GM19035 (cell line): ENCODE measurements around the gene OSCAR.

Source experiments
- ATAC-seq: cut with Tn5 transposase; IDR thresholded peaks from one replicate; pipeline ENCODE4 v1.9.1; 2021; ENCODE audit not compliant: unreplicated experiment

Gene OSCAR

GRCh38 chr19:54094426-54095000, 6.1 kb downstream of the OSCAR start:
- ATAC-seq: no peak

DNA sequence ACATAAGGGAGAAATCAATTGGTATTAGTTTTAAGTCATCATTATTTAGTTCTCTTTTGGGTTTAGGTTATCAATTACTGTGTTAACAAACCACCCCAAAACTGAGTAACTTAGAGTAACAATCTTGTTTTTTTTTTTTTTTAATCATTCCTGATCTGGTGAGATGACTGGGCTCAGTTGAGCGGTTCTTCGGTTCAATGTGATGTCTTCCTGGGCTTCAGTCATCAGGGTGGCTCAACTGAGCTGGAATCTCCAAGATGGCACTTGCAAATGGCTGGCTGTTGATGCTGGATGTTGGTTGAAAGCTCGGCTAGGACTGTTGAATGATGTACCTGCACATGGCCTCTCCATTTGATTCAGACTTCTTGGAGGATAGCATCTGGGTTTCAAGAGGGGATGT, 16.2 kb downstream of the OSCAR start:
- no peak for ATAC-seq

- ATAC-seq: no peak
Observed at GRCh38 chr19:54081032-54081431, 19.6 kb downstream of the OSCAR start, which contains the start of gene TARM1. Gene TARM1, minus strand, starts transcription at chr19:54081365. Its CDS starts 25 bp downstream, at chr19:54081340.

- no peak for ATAC-seq
Observed at GRCh38 chr19:54077334-54077733, 23.3 kb downstream of the OSCAR start.

DNA sequence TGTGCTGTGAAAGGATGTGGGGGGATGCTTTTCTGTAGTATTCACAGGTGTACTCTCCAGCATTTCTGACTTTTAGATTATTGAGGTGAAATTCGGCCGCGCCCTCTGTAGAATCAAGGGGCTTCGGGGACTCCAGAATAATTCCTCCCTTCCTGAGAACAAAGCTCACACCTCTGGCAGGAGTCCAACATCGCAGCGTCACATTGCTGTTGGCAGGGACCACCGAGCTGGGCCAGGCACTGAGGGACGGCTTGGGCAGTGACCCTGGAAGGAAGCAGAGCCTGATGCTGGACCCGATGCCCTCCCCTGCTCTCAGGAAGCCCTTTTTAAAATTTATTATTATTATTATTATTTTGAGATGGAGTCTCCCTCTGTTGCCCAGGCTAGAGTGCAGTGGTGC, 25.8 kb downstream of the OSCAR start:
- no peak for ATAC-seq

DNA sequence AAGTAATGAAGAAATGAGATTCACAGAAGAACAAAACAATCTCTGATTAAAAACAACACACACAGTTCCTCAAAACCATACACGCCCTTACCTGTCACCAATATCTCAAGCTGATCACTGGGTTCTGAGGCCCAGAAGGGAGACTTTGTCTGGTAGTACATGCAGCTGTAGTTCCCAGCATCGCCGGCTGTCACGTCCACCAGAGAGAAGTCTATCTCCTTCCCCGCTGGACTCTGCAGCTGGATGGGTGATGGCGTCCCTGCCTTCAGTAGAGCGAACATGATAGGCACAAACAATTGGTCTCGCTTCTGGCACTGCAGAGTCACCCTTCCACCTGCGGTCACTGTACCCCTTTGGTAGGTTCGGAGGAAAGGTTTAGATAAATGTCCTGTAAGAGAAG, 26.8 kb downstream of the OSCAR start:
- no peak for ATAC-seq

GRCh38 chr19:54069470-54069869, 31.1 kb downstream of the OSCAR start:
- no peak for ATAC-seq

DNA sequence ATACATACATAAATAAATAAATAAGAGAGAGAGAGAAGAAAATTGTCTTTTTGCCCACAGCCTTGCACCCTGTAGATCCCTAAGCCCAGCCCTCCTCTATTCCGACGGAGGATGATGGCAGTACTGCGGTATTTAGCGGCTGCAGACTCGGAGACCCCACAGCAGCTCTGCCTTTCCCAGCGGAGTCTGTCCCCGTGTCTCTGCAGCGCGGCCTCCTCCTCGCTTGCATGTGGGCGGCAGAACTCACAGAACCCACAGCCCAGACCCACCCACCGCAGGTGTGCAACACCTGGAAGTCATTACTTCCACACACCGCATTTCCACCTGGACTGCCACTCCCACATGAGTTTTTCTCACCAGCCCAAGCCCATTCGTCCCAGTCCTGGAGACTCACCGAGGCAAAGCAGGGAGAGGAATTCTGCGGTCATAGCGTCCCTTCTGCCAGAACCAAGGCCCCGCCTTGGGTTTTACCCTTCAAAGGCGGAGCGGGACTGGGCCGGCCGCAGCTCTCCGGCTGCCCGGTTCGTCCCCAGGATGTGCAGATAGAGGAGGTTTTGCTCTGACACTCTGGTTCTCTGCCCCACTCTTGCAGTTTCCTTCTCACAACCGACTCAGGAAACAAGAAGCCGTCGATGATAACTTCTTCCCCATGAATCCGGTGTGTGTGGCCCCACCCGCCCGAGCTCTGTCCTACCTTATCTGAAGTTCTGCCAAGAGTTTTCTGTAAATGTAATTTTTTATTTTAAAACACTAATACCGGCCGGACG, 37.1 kb downstream of the OSCAR start, which contains the start of gene VSTM1:
Gene VSTM1 (minus strand): TSS at position 548 of the 767 bp plus-strand sequence. CDS start 120 bp downstream, at position 428.
- no peak for ATAC-seq

- ATAC-seq: no peak
Observed at GRCh38 chr19:54062643-54063042, 38.0 kb downstream of the OSCAR start.

DNA sequence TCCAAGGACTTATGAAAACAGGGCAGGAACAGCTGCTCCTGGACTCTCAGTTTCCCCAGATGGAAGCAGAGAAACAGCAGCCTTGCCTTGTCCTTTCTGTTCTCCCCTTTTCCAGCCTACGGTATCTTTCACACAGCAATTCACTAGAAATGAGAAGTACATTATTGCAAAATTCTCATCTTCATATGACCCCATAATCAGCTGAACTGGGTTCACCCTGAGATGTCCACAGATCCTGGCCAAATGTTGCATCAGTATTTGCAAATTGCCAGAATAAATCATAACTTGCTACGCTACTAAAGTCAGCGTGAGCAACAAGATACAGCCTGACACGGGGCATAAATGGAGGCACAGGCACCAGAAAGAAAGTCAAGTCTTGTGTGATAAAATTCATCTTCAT, 53.0 kb downstream of the OSCAR start:
- no peak for ATAC-seq

- ATAC-seq: no peak
Observed at GRCh38 chr19:54045771-54046170, 54.8 kb downstream of the OSCAR start.
